NB4 (cell line): ENCODE results near the gene SWT1.

Experiments used
- POLR2A ChIP-seq: IDR thresholded peaks from 2 replicates; pipeline ENCODE4 v1.6.1; 2011; ENCODE audit warnings: mild to moderate bottlenecking; ENCODE audit not compliant: insufficient read length; ENCODE audit errors: extremely low read depth
- TF ChIP-seq, protein P1 (sequence below): IDR thresholded peaks from one replicate; pipeline ENCODE4 v1.5.1; 2012; ENCODE audit warnings: low read depth, low read length

DNA sequence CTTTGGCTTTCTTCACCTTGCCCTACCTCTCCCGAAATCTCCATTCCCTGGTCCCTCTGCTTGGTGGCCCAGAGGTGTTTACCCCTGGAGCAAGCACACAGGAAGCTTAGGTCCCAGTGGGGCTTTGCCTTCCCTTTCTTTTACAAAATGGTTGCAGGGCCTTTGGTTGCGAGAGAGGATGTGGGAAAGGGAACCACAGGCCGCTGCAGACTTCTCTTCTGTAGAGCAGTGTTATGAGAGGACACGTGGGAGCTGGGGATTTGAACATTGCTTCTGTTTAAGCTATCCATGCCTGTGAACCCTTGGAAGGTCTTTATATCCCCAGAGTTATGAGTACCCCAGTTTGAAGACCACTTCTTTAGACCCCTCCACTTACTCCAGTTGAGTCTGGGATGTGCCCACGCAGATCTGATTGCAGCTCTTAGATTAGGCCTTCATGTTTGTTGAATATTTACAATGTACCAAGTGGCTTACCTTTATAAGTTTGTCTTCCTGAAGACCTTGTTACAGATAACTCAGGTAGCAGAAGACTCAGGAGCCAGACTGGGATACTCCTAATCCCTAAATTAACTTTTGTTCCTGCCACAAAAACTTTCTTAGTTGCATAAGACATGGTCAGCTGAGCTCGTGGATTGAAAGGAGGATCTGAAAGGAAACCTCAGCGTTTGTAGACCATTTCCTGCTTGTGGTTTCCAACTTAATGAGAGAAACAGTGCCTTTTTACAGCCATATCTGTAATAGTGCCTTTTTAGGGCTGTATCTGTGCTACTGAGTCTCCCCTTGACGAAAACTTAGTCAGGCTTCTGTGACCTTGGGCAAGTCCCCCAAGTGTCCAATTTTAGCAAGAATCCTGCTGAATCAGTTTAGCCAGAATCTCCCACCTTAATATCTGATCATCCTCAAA is 182.0 kb downstream of the SWT1 start:
- TF ChIP-seq, protein P1, sequence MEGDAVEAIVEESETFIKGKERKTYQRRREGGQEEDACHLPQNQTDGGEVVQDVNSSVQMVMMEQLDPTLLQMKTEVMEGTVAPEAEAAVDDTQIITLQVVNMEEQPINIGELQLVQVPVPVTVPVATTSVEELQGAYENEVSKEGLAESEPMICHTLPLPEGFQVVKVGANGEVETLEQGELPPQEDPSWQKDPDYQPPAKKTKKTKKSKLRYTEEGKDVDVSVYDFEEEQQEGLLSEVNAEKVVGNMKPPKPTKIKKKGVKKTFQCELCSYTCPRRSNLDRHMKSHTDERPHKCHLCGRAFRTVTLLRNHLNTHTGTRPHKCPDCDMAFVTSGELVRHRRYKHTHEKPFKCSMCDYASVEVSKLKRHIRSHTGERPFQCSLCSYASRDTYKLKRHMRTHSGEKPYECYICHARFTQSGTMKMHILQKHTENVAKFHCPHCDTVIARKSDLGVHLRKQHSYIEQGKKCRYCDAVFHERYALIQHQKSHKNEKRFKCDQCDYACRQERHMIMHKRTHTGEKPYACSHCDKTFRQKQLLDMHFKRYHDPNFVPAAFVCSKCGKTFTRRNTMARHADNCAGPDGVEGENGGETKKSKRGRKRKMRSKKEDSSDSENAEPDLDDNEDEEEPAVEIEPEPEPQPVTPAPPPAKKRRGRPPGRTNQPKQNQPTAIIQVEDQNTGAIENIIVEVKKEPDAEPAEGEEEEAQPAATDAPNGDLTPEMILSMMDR: no peak
- no peak for TF ChIP-seq POLR2A
